H1 (cell line): Measurements from ENCODE around the gene TMEM221. TPM values are rescaled to one million over a fixed set of nuclear protein-coding genes. Genes with fewer than 3 reads are reported as not detected.

Source experiments
- ATF2 ChIP-seq: IDR thresholded peaks from 2 replicates; pipeline ENCODE4 v1.6.1; 2012; ENCODE audit warnings: low read length, inconsistent platforms
- CBX8 ChIP-seq: fragments of 300-800, 300-1000 bp; sonication (generic); IDR thresholded peaks from 2 replicates; pipeline ENCODE4 v1.7.1; 2016; ENCODE audit warnings: low read depth, low read length, borderline replicate concordance
- CEBPB ChIP-seq: IDR thresholded peaks from 2 replicates; pipeline ENCODE4 v1.6.1; 2012; ENCODE audit warnings: low read depth, low read length
- CREB1 ChIP-seq: IDR thresholded peaks from 2 replicates; pipeline ENCODE4 v1.6.1; 2012; ENCODE audit warnings: inconsistent platforms
- E2F6 ChIP-seq: IDR thresholded peaks from 2 replicates; pipeline ENCODE4 v1.6.1; 2012; ENCODE audit warnings: inconsistent platforms
- TCF12 ChIP-seq: IDR thresholded peaks from 2 replicates; pipeline ENCODE4 v1.6.1; 2011; ENCODE audit warnings: low read depth, mild to moderate bottlenecking, low read length
- polyA plus RNA-seq, 7 experiments: library from polyadenylated mRNA; depleted of rRNA in 3 of 7; stranded (reverse) in 5 of 7; unstranded in 2 of 7; fragments of >200 nt in 5 of 7; fragments of 200-250 nt in 2 of 7; gene quantifications; 1 replicate in 5 of 7; 2 replicates in 1 of 7; 4 replicates in 1 of 7; pipeline versions ENCODE4 v1.2.1 to v1.2.3, GENCODE V29; 2011 to 2013; ENCODE audit warnings: missing spikeins in 2 of 7, mixed read lengths in 2 of 7
- total RNA-seq: library from RNA; stranded (reverse); fragmentation: NEBNext Ultra II Directional; extraction: Animal tissue kit (Norgen Biotek cat#: 25700); gene quantifications from 2 replicates; pipeline ENCODE4 v1.2.1, GENCODE V29; 2021

The TMEM221 gene
- total and polyA plus RNA-seq, 2 of the 8 experiments (the other 6 are each of a cell fraction or from before 2014, with no cell fraction given), result 1.4 to 2.0 TPM

- no peak for TF ChIP-seq ATF2
- no peak for TF ChIP-seq TCF12
- no peak for TF ChIP-seq CBX8
- TF ChIP-seq E2F6, result no peak
- no peak for TF ChIP-seq CREB1
- no peak for TF ChIP-seq CEBPB
These were observed 34.6 kb upstream of the TMEM221 start (continued) for GRCh38 chr19:17482877-17483604.
